HCT116 (cell line): ENCODE measurements around the gene SH3PXD2A.

Experiments used
- CTCF ChIP-seq, 3 experiments: fragments of 200-600 bp in 1 of 3; sonication (generic) in 1 of 3; IDR thresholded peaks in 2 of 3; conservative IDR thresholded peaks in 1 of 3; 2 replicates each; pipeline ENCODE4 v1.5.1; 2012 to 2017; ENCODE audit warnings: low read depth in 2 of 3, low read length in 2 of 3, antibody characterized with exemption in 1 of 3, borderline replicate concordance in 1 of 3, control low read depth in 1 of 3, mild to moderate bottlenecking in 1 of 3, mixed read lengths in 1 of 3, mixed run types in 1 of 3, moderate library complexity in 1 of 3; ENCODE audit not compliant: insufficient read depth in 1 of 3
- POLR2A ChIP-seq: IDR thresholded peaks from 2 replicates; pipeline ENCODE4 v1.7.0; 2011; ENCODE audit warnings: borderline replicate concordance; ENCODE audit not compliant: insufficient read depth, insufficient read length; ENCODE audit errors: extremely low read depth
- POLR2AphosphoS5 ChIP-seq: IDR thresholded peaks from 2 replicates; pipeline ENCODE4 v1.6.1; 2011; ENCODE audit warnings: mild to moderate bottlenecking, low read depth, low read length, moderate library complexity
- SP1 ChIP-seq: IDR thresholded peaks from 2 replicates; pipeline ENCODE4 v1.6.1; 2012; ENCODE audit warnings: low read depth
- ZFX ChIP-seq: fragments of 450-650 bp; IDR thresholded peaks from 2 replicates; pipeline ENCODE4 v1.6.1; 2017

GRCh38 chr10:103819493-103819892 is 35.9 kb downstream of the SH3PXD2A start:
- TF ChIP-seq ZFX (no peak), POLR2AphosphoS5 (no peak), POLR2A (no peak), CTCF (IDR thresholded peaks at IDR 0.05 in 2 of 3, conservative IDR thresholded peaks at IDR 0.05 in 1 of 3; ENCODE audit: borderline replicate concordance in 1 of 3, insufficient read depth in 1 of 3, low read depth in 2 of 3, low read length in 2 of 3) (no peak), SP1 (no peak)
